ENCODE data around the gene MPV17.

DNA sequence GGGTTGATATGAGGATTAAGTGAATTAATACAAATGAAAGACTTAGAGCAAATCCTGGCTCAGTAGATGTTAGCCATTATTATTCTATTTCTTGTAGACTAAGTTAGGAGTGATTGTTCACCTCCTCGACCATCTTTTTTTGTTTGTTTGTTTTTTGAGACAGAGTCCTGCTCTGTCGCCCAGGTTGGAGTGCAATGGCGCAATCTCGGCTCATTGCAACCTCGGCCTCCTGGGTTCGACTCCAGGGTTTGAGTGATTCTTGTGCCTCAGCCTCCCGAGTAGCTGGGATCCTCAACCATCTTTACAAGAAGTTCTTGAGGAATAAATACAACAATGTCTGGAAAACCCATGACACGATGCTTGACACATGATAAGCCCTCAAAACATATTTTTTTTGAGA, 28.0 kb downstream of the MPV17 start:
- TF ChIP-seq, protein P1, sequence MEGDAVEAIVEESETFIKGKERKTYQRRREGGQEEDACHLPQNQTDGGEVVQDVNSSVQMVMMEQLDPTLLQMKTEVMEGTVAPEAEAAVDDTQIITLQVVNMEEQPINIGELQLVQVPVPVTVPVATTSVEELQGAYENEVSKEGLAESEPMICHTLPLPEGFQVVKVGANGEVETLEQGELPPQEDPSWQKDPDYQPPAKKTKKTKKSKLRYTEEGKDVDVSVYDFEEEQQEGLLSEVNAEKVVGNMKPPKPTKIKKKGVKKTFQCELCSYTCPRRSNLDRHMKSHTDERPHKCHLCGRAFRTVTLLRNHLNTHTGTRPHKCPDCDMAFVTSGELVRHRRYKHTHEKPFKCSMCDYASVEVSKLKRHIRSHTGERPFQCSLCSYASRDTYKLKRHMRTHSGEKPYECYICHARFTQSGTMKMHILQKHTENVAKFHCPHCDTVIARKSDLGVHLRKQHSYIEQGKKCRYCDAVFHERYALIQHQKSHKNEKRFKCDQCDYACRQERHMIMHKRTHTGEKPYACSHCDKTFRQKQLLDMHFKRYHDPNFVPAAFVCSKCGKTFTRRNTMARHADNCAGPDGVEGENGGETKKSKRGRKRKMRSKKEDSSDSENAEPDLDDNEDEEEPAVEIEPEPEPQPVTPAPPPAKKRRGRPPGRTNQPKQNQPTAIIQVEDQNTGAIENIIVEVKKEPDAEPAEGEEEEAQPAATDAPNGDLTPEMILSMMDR (IDR thresholded peaks at IDR 0.05; ENCODE audit: low read depth, low read length), result no peak
- no peak for TF ChIP-seq EZH2phosphoT487 (IDR thresholded peaks at IDR 0.05; ENCODE audit: low read depth)
